H7 (cell line): ENCODE measurements around the gene ATP2C1. TPM values are rescaled to one million over a fixed set of nuclear protein-coding genes. Genes with fewer than 3 reads are reported as not detected.

Experiments
- DNase-seq: peaks from one replicate; pipeline ENCODE4 v3.0.0; 2012
- H3K27me3 ChIP-seq: 2 replicates; pipeline ENCODE4 v1.6.0; 2011; ENCODE audit warnings: mild to moderate bottlenecking, low read length; ENCODE audit not compliant: control insufficient read depth, insufficient read depth
- H3K36me3 ChIP-seq: replicated peaks from 2 replicates; pipeline ENCODE4 v1.5.1; 2011; ENCODE audit warnings: low read length; ENCODE audit not compliant: control insufficient read depth, insufficient read depth
- H3K4me3 ChIP-seq: 2 replicates; pipeline ENCODE4 v1.5.1; 2011; ENCODE audit warnings: low read depth, mild to moderate bottlenecking, control low read depth, low read length, moderate library complexity; ENCODE audit not compliant: insufficient read depth
- total RNA-seq: library from RNA; depleted of rRNA; stranded (reverse); fragments of >200 nt; shearing (Covaris generic); gene quantifications from 2 replicates; pipeline ENCODE4 v1.2.3, GENCODE V29; 2014

ATP2C1 gene
- total RNA-seq, 1 experiment from 2014 or later, result 32.4 TPM

GRCh38 chr3:130907500-130907899, 13.6 kb downstream of the ATP2C1 start:
- DNase-seq, result no peak

GRCh38 chr3:130907966-130908365, 14.1 kb downstream of the ATP2C1 start:
- Histone ChIP-seq H3K36me3 (no peaks in the 10 kb centered on the region), H3K27me3 (no peaks in the 10 kb centered on the region), H3K4me3 (no peak overlapping the region)
- DNase-seq, result no peak

More at GRCh38 chr3:130907500-130907899, 13.6 kb downstream of the ATP2C1 start:
- Histone ChIP-seq H3K27me3 (no peaks in the 10 kb centered on the region), H3K36me3 (no peaks in the 10 kb centered on the region), H3K4me3 (no peak overlapping the region)

- no peak for DNase-seq
- H3K36me3 ChIP-seq, result no peaks in the 10 kb centered on the region
Observed at GRCh38 chr3:130915567-130916292, 21.8 kb downstream of the ATP2C1 start.

GRCh38 chr3:130916507-130917167, 22.8 kb downstream of the ATP2C1 start:
- no peak for DNase-seq

More at GRCh38 chr3:130915567-130916292, 21.8 kb downstream of the ATP2C1 start:
- no peaks in the 10 kb centered on the region for H3K27me3 ChIP-seq
- no peak overlapping the region for H3K4me3 ChIP-seq

GRCh38 chr3:130918328-130918727, 24.4 kb downstream of the ATP2C1 start:
- no peaks in the 10 kb centered on the region for H3K36me3 ChIP-seq
- H3K27me3 ChIP-seq, result no peaks in the 10 kb centered on the region
- no peak overlapping the region for H3K4me3 ChIP-seq
- no peak for DNase-seq

More at GRCh38 chr3:130916507-130917167, 22.8 kb downstream of the ATP2C1 start:
- H3K36me3 ChIP-seq, result no peaks in the 10 kb centered on the region
- no peak overlapping the region for H3K4me3 ChIP-seq
- no peaks in the 10 kb centered on the region for H3K27me3 ChIP-seq

- Histone ChIP-seq H3K27me3 (no peaks in the 10 kb centered on the region), H3K4me3 (no peak overlapping the region), H3K36me3 (no peaks in the 10 kb centered on the region)
- DNase-seq, result no peak
Observed at GRCh38 chr3:130925628-130926027, 31.7 kb downstream of the ATP2C1 start.

GRCh38 chr3:130926504-130926903, 32.6 kb downstream of the ATP2C1 start:
- Histone ChIP-seq H3K36me3 (no peaks in the 10 kb centered on the region), H3K4me3 (no peak overlapping the region), H3K27me3 (no peaks in the 10 kb centered on the region)
- no peak for DNase-seq

- H3K36me3 ChIP-seq, result no peaks in the 10 kb centered on the region
- no peak for DNase-seq
- H3K27me3 ChIP-seq, result no peaks in the 10 kb centered on the region
Observed at GRCh38 chr3:130929804-130930203, 35.9 kb downstream of the ATP2C1 start.

GRCh38 chr3:130932979-130933378, 39.1 kb downstream of the ATP2C1 start:
- Histone ChIP-seq H3K36me3 (no peaks in the 10 kb centered on the region), H3K27me3 (no peaks in the 10 kb centered on the region), H3K4me3 (no peak overlapping the region)
- no peak for DNase-seq

More at GRCh38 chr3:130929804-130930203, 35.9 kb downstream of the ATP2C1 start:
- H3K4me3 ChIP-seq, result no peak overlapping the region

- no peak overlapping the region for H3K4me3 ChIP-seq
- no peaks in the 10 kb centered on the region for H3K36me3 ChIP-seq
- H3K27me3 ChIP-seq, result no peaks in the 10 kb centered on the region
- DNase-seq, result no peak
Observed at GRCh38 chr3:130933801-130934345, 40.0 kb downstream of the ATP2C1 start.

GRCh38 chr3:130934442-130935089, 40.7 kb downstream of the ATP2C1 start:
- no peak for DNase-seq
- Histone ChIP-seq H3K4me3 (no peak overlapping the region), H3K36me3 (no peaks in the 10 kb centered on the region), H3K27me3 (no peaks in the 10 kb centered on the region)

- Histone ChIP-seq H3K27me3 (no peaks in the 10 kb centered on the region), H3K36me3 (no peaks in the 10 kb centered on the region), H3K4me3 (no peak overlapping the region)
- no peak for DNase-seq
Observed at GRCh38 chr3:130935761-130936492, 42.0 kb downstream of the ATP2C1 start.

- Histone ChIP-seq H3K4me3 (no peak overlapping the region), H3K27me3 (no peaks in the 10 kb centered on the region), H3K36me3 (no peaks in the 10 kb centered on the region; the same call in 1 of the 2 replicates)
- DNase-seq, result no peak
Observed at GRCh38 chr3:130939753-130940152, 45.9 kb downstream of the ATP2C1 start.

GRCh38 chr3:130941793-130942192, 47.9 kb downstream of the ATP2C1 start:
- Histone ChIP-seq H3K27me3 (no peaks in the 10 kb centered on the region), H3K36me3 (no peaks in the 10 kb centered on the region; the same call in 1 of the 2 replicates), H3K4me3 (no peak overlapping the region)
- no peak for DNase-seq
